IMR-90 (cell line): ENCODE results near the gene RBFA. TPM values are rescaled to one million over a fixed set of nuclear protein-coding genes. Genes with fewer than 3 reads are reported as not detected.

Experiments
- ATAC-seq: fragments of 200-7000 bp; cut with Tn5 transposase; 2 replicates; pipeline ENCODE4 v1.9.1; 2020; ENCODE audit warnings: low read depth, mild to moderate bottlenecking, moderate library complexity
- BruUV-seq: library from RNA; stranded (reverse); fragments of 400-500 nt; replicated peaks from 2 replicates; lab custom pipeline; 2021; lab: Mats Ljungman, UMichigan
- CTCF ChIA-PET: fragments of 300-600 bp; formaldehyde crosslinking; extraction: SDS; loops from one replicate; lab custom pipeline; 2021; ENCODE audit warnings: antibody characterized with exemption; lab: Yijun Ruan, JAX
- POLR2A ChIA-PET: fragments of 300-600 bp; sonication (Branson Sonifier 250); formaldehyde crosslinking; loops from one replicate; lab custom pipeline; 2022; ENCODE audit warnings: antibody characterized with exemption; ENCODE audit not compliant: unreplicated experiment; lab: Charles Lee
- DNase-seq: peaks from one replicate; pipeline ENCODE4 v3.0.0; 2013
- H2AFZ ChIP-seq: replicated peaks from 2 replicates; pipeline ENCODE3; 2013; ENCODE audit warnings: low read length, mild to moderate bottlenecking; ENCODE audit not compliant: poor library complexity
- H2AK5ac ChIP-seq: 2 replicates; pipeline ENCODE4 v1.6.1; 2013; ENCODE audit warnings: low read depth, low read length, inconsistent platforms
- H2AK9ac ChIP-seq: replicated peaks from 2 replicates; pipeline ENCODE3; 2013; ENCODE audit warnings: mild to moderate bottlenecking, low read depth, low read length, moderate library complexity; ENCODE audit not compliant: poor library complexity
- H2BK120ac ChIP-seq: 2 replicates; pipeline ENCODE4 v1.6.1; 2013; ENCODE audit warnings: low read depth, low read length, inconsistent platforms
- H2BK15ac ChIP-seq: 3 replicates; pipeline ENCODE4 v1.6.1; 2013; ENCODE audit warnings: low read depth, low read length, inconsistent platforms
- H2BK20ac ChIP-seq: 2 replicates; pipeline ENCODE4 v1.6.1; 2013; ENCODE audit warnings: low read depth, mild to moderate bottlenecking, inconsistent platforms, low read length, moderate library complexity
- H2BK5ac ChIP-seq: 2 replicates; pipeline ENCODE4 v1.6.1; 2013; ENCODE audit warnings: mild to moderate bottlenecking, low read depth, low read length, inconsistent platforms; ENCODE audit not compliant: poor library complexity, severe bottlenecking
- H3K14ac ChIP-seq: replicated peaks from 2 replicates; pipeline ENCODE4 v1.6.1; 2013; ENCODE audit warnings: low read depth, low read length, inconsistent platforms
- H3K18ac ChIP-seq: 2 replicates; pipeline ENCODE4 v1.6.1; 2013; ENCODE audit warnings: low read depth, low read length, control low read depth
- H3K23ac ChIP-seq: 2 replicates; pipeline ENCODE4 v1.6.1; 2013; ENCODE audit warnings: low read depth, low read length, inconsistent platforms
- H3K27ac ChIP-seq: 2 replicates; pipeline ENCODE4 v1.5.1; 2013; ENCODE audit warnings: mild to moderate bottlenecking, control low read depth, low read length; ENCODE audit not compliant: insufficient read depth
- H3K27me3 ChIP-seq: 2 replicates; pipeline ENCODE4 v1.6.1; 2013; ENCODE audit warnings: low read length; ENCODE audit not compliant: control insufficient read depth, insufficient read depth
- H3K36me3 ChIP-seq: 2 replicates; pipeline ENCODE4 v1.6.1; 2013; ENCODE audit warnings: low read length, mixed read lengths; ENCODE audit not compliant: control insufficient read depth, insufficient read depth
- H3K4ac ChIP-seq: 2 replicates; pipeline ENCODE4 v1.6.1; 2013; ENCODE audit warnings: low read depth, low read length, inconsistent platforms
- H3K4me1 ChIP-seq: 2 replicates; pipeline ENCODE4 v1.6.1; 2013; ENCODE audit warnings: low read length, mixed read lengths; ENCODE audit not compliant: control insufficient read depth, insufficient read depth
- H3K4me2 ChIP-seq: 2 replicates; pipeline ENCODE4 v1.6.1; 2013; ENCODE audit warnings: low read depth, mild to moderate bottlenecking, control low read depth, low read length, moderate library complexity
- H3K4me3 ChIP-seq: 2 replicates; pipeline ENCODE4 v1.5.1; 2013; ENCODE audit warnings: low read depth, mild to moderate bottlenecking, control low read depth, low read length, moderate library complexity; ENCODE audit not compliant: insufficient read depth
- H3K56ac ChIP-seq: 2 replicates; pipeline ENCODE4 v1.6.1; 2013; ENCODE audit warnings: low read length, inconsistent platforms; ENCODE audit not compliant: insufficient read depth; ENCODE audit errors: extremely low read depth
- H3K79me1 ChIP-seq, 2 experiments: 2 replicates each; pipeline ENCODE4 v1.6.1; 2013; ENCODE audit warnings: low read length in 2 of 2, inconsistent platforms in 1 of 2, low read depth in 1 of 2
- H3K9ac ChIP-seq: 2 replicates; pipeline ENCODE4 v1.6.1; 2013; ENCODE audit warnings: low read depth, low read length, control low read depth
- H3K9me1 ChIP-seq: 2 replicates; pipeline ENCODE4 v1.6.1; 2013; ENCODE audit warnings: low read length, inconsistent platforms; ENCODE audit not compliant: insufficient read depth
- H3K9me3 ChIP-seq: 2 replicates; pipeline ENCODE4 v1.6.1; 2013; ENCODE audit warnings: low read length; ENCODE audit not compliant: control insufficient read depth, insufficient read depth
- H4K20me1 ChIP-seq: 2 replicates; pipeline ENCODE4 v1.6.1; 2013; ENCODE audit warnings: low read length, inconsistent platforms; ENCODE audit not compliant: insufficient read depth
- H4K5ac ChIP-seq: 2 replicates; pipeline ENCODE4 v1.6.1; 2013; ENCODE audit warnings: mild to moderate bottlenecking, low read depth, low read length, control low read depth
- H4K8ac ChIP-seq, 2 experiments: 2 replicates each; pipeline ENCODE4 v1.6.1; 2013; ENCODE audit warnings: low read depth in 2 of 2, low read length in 2 of 2, control low read depth in 1 of 2, inconsistent platforms in 1 of 2
- H4K91ac ChIP-seq: 2 replicates; pipeline ENCODE4 v1.6.1; 2013; ENCODE audit warnings: low read depth, low read length, inconsistent platforms; ENCODE audit not compliant: insufficient read depth
- BHLHE40 ChIP-seq: fragments of 150-350 bp; IDR thresholded peaks from 2 replicates; pipeline ENCODE4 v1.6.1; 2016; ENCODE audit warnings: mild to moderate bottlenecking, low read depth, low read length
- CEBPB ChIP-seq: IDR thresholded peaks from 2 replicates; pipeline ENCODE4 v1.6.1; 2012; ENCODE audit warnings: low read depth, low read length, improper control_type of control experiment
- CHD1 ChIP-seq: IDR thresholded peaks from 2 replicates; pipeline ENCODE4 v1.6.1; 2012; ENCODE audit warnings: low read depth, low read length, improper control_type of control experiment
- CTCF ChIP-seq: conservative IDR thresholded peaks from 2 replicates; pipeline ENCODE4 v1.5.1; 2012; ENCODE audit warnings: mild to moderate bottlenecking, low read depth, low read length, improper control_type of control experiment
- ELK1 ChIP-seq: fragments of 150-350 bp; IDR thresholded peaks from 2 replicates; pipeline ENCODE4 v1.6.1; 2016; ENCODE audit warnings: low read depth, mild to moderate bottlenecking, low read length, moderate library complexity, borderline replicate concordance
- FOS ChIP-seq: fragments of 150-350 bp; IDR thresholded peaks from 2 replicates; pipeline ENCODE4 v1.6.1; 2016; ENCODE audit warnings: low read depth, low read length
- MAFK ChIP-seq: IDR thresholded peaks from 2 replicates; pipeline ENCODE4 v1.6.1; 2012; ENCODE audit warnings: low read depth, low read length, improper control_type of control experiment
- MAZ ChIP-seq: IDR thresholded peaks from 2 replicates; pipeline ENCODE4 v1.6.1; 2012; ENCODE audit warnings: low read depth, mild to moderate bottlenecking, low read length, improper control_type of control experiment, moderate library complexity, borderline replicate concordance
- MXI1 ChIP-seq: IDR thresholded peaks from 2 replicates; pipeline ENCODE4 v1.6.1; 2012; ENCODE audit warnings: low read depth, mild to moderate bottlenecking, low read length, moderate library complexity, borderline replicate concordance
- NFE2L2 ChIP-seq: fragments of 150-350 bp; IDR thresholded peaks from 2 replicates; pipeline ENCODE4 v1.6.1; 2016; ENCODE audit warnings: low read depth, mild to moderate bottlenecking, low read length
- POLR2A ChIP-seq: IDR thresholded peaks from 2 replicates; pipeline ENCODE4 v1.6.1; 2012; ENCODE audit warnings: mild to moderate bottlenecking, low read depth, low read length
- RAD21 ChIP-seq: IDR thresholded peaks from 2 replicates; pipeline ENCODE4 v1.6.1; 2012; ENCODE audit warnings: low read length, improper control_type of control experiment
- RCOR1 ChIP-seq: IDR thresholded peaks from 2 replicates; pipeline ENCODE4 v1.6.1; 2012; ENCODE audit warnings: mild to moderate bottlenecking, low read length, improper control_type of control experiment; ENCODE audit not compliant: insufficient replicate concordance
- RFX5 ChIP-seq: IDR thresholded peaks from 2 replicates; pipeline ENCODE4 v1.8.0; 2012; ENCODE audit warnings: low read depth, mild to moderate bottlenecking, low read length, moderate library complexity
- SMC3 ChIP-seq: fragments of 150-350 bp; IDR thresholded peaks from 2 replicates; pipeline ENCODE4 v1.6.1; 2016; ENCODE audit warnings: low read depth, mild to moderate bottlenecking, antibody characterized with exemption, low read length, moderate library complexity
- USF2 ChIP-seq: fragments of 150-350 bp; IDR thresholded peaks from 2 replicates; pipeline ENCODE4 v1.6.1; 2017; ENCODE audit warnings: mild to moderate bottlenecking, antibody characterized with exemption, low read length, low read depth
- WGBS, 2 experiments: methylation state at CpG; one replicate each; pipeline versions ENCODE4 v1.1.5 to v1.1.7; 2013; ENCODE audit warnings: missing lambda C conversion rate in 2 of 2; ENCODE audit not compliant: insufficient read length in 1 of 2; ENCODE audit errors: extremely low coverage in 2 of 2; 5-methylcytosine and 5-hydroxymethylcytosine counted together
- dilution Hi-C: fragments of 300-500 bp; cut with HindIII; formaldehyde crosslinking; loops from one replicate; pipeline ENCODE4 v1.14.3; 2018; ENCODE audit warnings: low sequenced_read_pairs; ENCODE audit not compliant: unreplicated experiment
- in situ Hi-C: fragments of 300-500 bp; cut with MboI; formaldehyde crosslinking; loops from 3 replicates; pipeline ENCODE4 v1.14.3; 2019; ENCODE audit warnings: low sequenced_read_pairs, inconsistent platforms, mixed read lengths
- intact Hi-C: fragments of 100-400 bp; cut with micrococcal nuclease; formaldehyde crosslinking; loops from 2 replicates; pipeline ENCODE4 v1.10.0; 2022
- polyA plus RNA-seq, 3 experiments: library from polyadenylated mRNA; depleted of rRNA; stranded (reverse); fragments of >200 nt; gene quantifications; 2 replicates each; pipeline ENCODE4 v1.2.3, GENCODE V29; 2012; ENCODE audit warnings: low replicate concordance in 1 of 3
- total RNA-seq: library from RNA; depleted of rRNA; stranded (reverse); fragments of >200 nt; gene quantifications from 2 replicates; pipeline ENCODE4 v1.2.3, GENCODE V29; 2012

The RBFA gene
- total and polyA plus RNA-seq, 2 of the 4 experiments (the other 2 are of a cell fraction) = 21.0 to 38.0 TPM

- ATAC-seq (no peak), DNase-seq (no peak)
- Histone ChIP-seq H2BK15ac (no peak overlapping the region), H2BK120ac (no peak overlapping the region), H3K9me1 (peaks cover 3% of the 10 kb centered on the region; the same call in 1 of the 2 replicates), H3K4me2 (no peak overlapping the region), H3K79me1 (no peaks in the 10 kb centered on the region; a peak in 1 of 4 replicates), H2AK9ac (no peak overlapping the region), H2AFZ (no peak overlapping the region), H3K36me3 (peaks cover 19% of the 10 kb centered on the region), H3K4me3 (no peak overlapping the region), H3K4me1 (no peaks in the 10 kb centered on the region), H4K20me1 (no peaks in the 10 kb centered on the region), H3K27me3 (no peaks in the 10 kb centered on the region), H3K14ac (no peak overlapping the region), H4K8ac (no peak overlapping the region), H3K27ac (no peak overlapping the region), H2AK5ac (no peak overlapping the region), H3K9ac (no peak overlapping the region), H4K5ac (no peak overlapping the region), H3K4ac (no peak overlapping the region), H3K9me3 (peaks cover 6% of the 10 kb centered on the region; the same call in 1 of the 2 replicates), H2BK20ac (no peak overlapping the region), H3K56ac (no peak overlapping the region), H4K91ac (no peak overlapping the region), H3K23ac (no peak overlapping the region), H2BK5ac (no peak overlapping the region), H3K18ac (no peak overlapping the region)
- CTCF ChIA-PET = no interaction called here
- WGBS, 2 experiments = 53% methylated on average over 3 of the region's 10 CpGs; no CpG with 5 or more reads in 1 of the 2 experiments
- intact Hi-C loops = no loop called here
- BruUV-seq = no TSS peak
- TF ChIP-seq MXI1 = no peak
- no peak for TF ChIP-seq SMC3
- no peak for TF ChIP-seq CHD1
- TF ChIP-seq RCOR1 = no peak
- no peak for TF ChIP-seq CEBPB
- TF ChIP-seq ELK1 = no peak
- no peak for TF ChIP-seq NFE2L2
- TF ChIP-seq MAFK = no peak
- no peak for TF ChIP-seq POLR2A
- TF ChIP-seq USF2 = no peak
- no peak for TF ChIP-seq RFX5
- no peak for TF ChIP-seq CTCF
- TF ChIP-seq RAD21 = no peak
- TF ChIP-seq FOS = no peak
- TF ChIP-seq MAZ = no peak
- no peak for TF ChIP-seq BHLHE40
- dilution Hi-C loops = no loop called here
- POLR2A ChIA-PET = no interaction called here
- in situ Hi-C loops = no loop called here
Measured at GRCh38 chr18:80046961-80047541, 12.8 kb downstream of the RBFA start.
